ENCODE measurements around the gene UBAC2. TPM values are rescaled to one million over a fixed set of nuclear protein-coding genes. Genes with fewer than 3 reads are reported as not detected.
"Not testable (repeated sequence)": the region's sequence is repeated elsewhere in the genome, so short reads cannot be mapped to it uniquely, and the experiment has no call there.

The UBAC2 gene
- total and polyA plus RNA-seq, 7 donors: 31.8 to 73.9 (median 47.6) TPM

GRCh38 chr13:99386911-99387788, 186.5 kb downstream of the UBAC2 start:
- intact Hi-C loops (cut with DNase I): no loop called here
- DNase-seq: no peak
- Histone ChIP-seq H3K4me1 (no peaks in the 10 kb centered on the region), H3K4me3 (no peak overlapping the region), H3K27me3 (no peaks in the 10 kb centered on the region), H3K36me3 (peaks cover 0 to 13% (median 4%) of the 10 kb centered on the region in 4 donors), H3K27ac (no peak overlapping the region), H3K9me3 (no peaks in the 10 kb centered on the region)
- WGBS, 2 donors: 51 to 58% methylated on average over 12 of the region's 12 CpGs
- TF ChIP-seq, protein P1, sequence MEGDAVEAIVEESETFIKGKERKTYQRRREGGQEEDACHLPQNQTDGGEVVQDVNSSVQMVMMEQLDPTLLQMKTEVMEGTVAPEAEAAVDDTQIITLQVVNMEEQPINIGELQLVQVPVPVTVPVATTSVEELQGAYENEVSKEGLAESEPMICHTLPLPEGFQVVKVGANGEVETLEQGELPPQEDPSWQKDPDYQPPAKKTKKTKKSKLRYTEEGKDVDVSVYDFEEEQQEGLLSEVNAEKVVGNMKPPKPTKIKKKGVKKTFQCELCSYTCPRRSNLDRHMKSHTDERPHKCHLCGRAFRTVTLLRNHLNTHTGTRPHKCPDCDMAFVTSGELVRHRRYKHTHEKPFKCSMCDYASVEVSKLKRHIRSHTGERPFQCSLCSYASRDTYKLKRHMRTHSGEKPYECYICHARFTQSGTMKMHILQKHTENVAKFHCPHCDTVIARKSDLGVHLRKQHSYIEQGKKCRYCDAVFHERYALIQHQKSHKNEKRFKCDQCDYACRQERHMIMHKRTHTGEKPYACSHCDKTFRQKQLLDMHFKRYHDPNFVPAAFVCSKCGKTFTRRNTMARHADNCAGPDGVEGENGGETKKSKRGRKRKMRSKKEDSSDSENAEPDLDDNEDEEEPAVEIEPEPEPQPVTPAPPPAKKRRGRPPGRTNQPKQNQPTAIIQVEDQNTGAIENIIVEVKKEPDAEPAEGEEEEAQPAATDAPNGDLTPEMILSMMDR (IDR thresholded peaks at IDR 0.05): peak in 2 of 4 experiments; percentile 22 to 29
- no peak for TF ChIP-seq EP300 (IDR thresholded peaks at IDR 0.05)

DNA sequence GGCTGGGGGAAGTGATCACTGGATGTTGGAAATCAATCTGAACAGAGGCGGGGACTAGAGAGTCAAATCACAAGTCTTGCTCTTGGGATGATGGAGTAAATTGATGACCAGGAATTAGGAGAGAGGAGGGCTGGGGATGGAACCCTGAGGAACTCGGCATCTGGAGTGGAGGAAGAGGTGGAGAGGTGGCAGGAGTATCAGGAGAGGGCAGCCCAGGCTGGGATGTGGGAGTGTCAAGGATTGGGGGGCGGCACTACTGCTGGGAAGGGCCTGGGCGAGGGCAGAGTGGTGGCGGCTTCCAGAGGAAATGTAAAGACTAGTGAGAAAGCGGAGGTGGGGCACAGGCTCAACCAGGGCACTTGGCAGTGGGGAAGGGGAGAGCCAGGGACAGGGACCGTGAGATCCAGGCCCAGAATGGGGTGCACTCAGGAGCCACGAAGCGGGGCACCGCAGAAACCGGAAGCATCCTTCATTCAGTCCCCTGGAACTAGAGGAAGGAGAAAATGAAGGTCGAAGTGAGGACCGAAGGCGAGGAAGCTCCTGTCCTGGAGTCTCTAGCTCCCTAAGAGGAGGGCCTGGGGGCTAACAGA, 187.8 kb downstream of the UBAC2 start:
- Histone ChIP-seq H3K4me3 (no peak overlapping the region), H3K27me3 (no peaks in the 10 kb centered on the region), H3K9me3 (no peaks in the 10 kb centered on the region), H3K36me3 (peaks cover 0 to 13% (median 4%) of the 10 kb centered on the region in 4 donors), H3K4me1 (no peaks in the 10 kb centered on the region), H3K27ac (no peak overlapping the region)
- TF ChIP-seq EP300 (IDR thresholded peaks at IDR 0.05): no peak
- TF ChIP-seq, protein P1 (IDR thresholded peaks at IDR 0.05): no peak
- 94 to 95% methylated on average over 14 of the region's 14 CpGs for WGBS, 2 donors
- intact Hi-C loops (cut with DNase I): no loop called here
- no peak for DNase-seq

DNA sequence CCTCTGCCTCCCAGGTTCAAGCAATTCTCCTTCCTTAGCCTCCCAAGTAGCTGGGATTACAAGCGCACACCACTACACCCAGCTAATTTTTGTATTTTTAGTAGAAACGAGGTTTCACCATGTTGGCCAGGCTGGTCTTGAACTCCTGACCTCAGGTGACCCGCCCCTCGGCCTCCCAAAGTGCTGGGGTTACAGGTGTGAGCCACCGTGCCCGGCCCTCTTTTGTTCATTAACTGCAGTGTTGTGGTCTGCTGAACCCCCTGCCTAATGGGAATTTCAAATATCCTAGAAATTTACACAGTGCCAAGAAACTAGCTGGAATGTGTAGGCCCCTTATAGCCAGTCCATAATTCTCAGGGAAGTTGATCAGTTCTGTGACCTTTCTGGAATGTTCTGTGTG, 188.4 kb downstream of the UBAC2 start:
- DNase-seq; intact Hi-C loops (cut with DNase I); H3K27ac ChIP-seq; H3K4me1 ChIP-seq; H3K27me3 ChIP-seq; H3K9me3 ChIP-seq; H3K4me3 ChIP-seq: not testable (repeated sequence)
- 92 to 95% methylated on average over 6 of the region's 6 CpGs for WGBS, 2 donors
- peaks cover 0 to 13% (median 4%) of the 10 kb centered on the region in 4 donors for H3K36me3 ChIP-seq

GRCh38 chr13:99389520-99390304, 189.1 kb downstream of the UBAC2 start:
- no peaks in the 10 kb centered on the region for H3K4me1 ChIP-seq
- H3K27ac ChIP-seq: no peak overlapping the region
- no peak for DNase-seq
- H3K27me3 ChIP-seq: no peaks in the 10 kb centered on the region
- H3K36me3 ChIP-seq: peaks cover 0 to 13% (median 4%) of the 10 kb centered on the region in 4 donors
- no peak overlapping the region for H3K4me3 ChIP-seq
- no peaks in the 10 kb centered on the region for H3K9me3 ChIP-seq
- intact Hi-C loops (cut with DNase I): no loop called here
- TF ChIP-seq POLR2AphosphoS5 (IDR thresholded peaks at IDR 0.05) (no peak), POLR2A (IDR thresholded peaks at IDR 0.05) (no peak), EP300 (IDR thresholded peaks at IDR 0.05) (no peak)
- TF ChIP-seq, protein P1 (IDR thresholded peaks at IDR 0.05): no peak
- WGBS, 2 donors: 95 to 96% methylated on average over 19 of the region's 19 CpGs

GRCh38 chr13:99390601-99391000, 189.9 kb downstream of the UBAC2 start:
- TF ChIP-seq, protein P1 (IDR thresholded peaks at IDR 0.05): no peak
- TF ChIP-seq EP300 (IDR thresholded peaks at IDR 0.05) (no peak), POLR2A (IDR thresholded peaks at IDR 0.05) (no peak)
- H3K9me3 ChIP-seq: no peaks in the 10 kb centered on the region
- 85 to 96% methylated on average over 13 of the region's 13 CpGs for WGBS, 2 donors
- H3K36me3 ChIP-seq: peaks cover 0 to 13% (median 2%) of the 10 kb centered on the region in 4 donors
- DNase-seq: no peak
- H3K27ac ChIP-seq: no peak overlapping the region
- intact Hi-C loops (cut with DNase I): no loop called here
- no peaks in the 10 kb centered on the region for H3K4me1 ChIP-seq
- H3K27me3 ChIP-seq: no peaks in the 10 kb centered on the region
- H3K4me3 ChIP-seq: no peak overlapping the region

Measured in sigmoid colon (tissue), 7 donors.